PC-9 (cell line): ENCODE results near the gene GNAO1.

Experiments used
- CTCF ChIP-seq: fragments of 200-600 bp; sonication (generic); conservative IDR thresholded peaks from 2 replicates; pipeline ENCODE4 v1.6.1; 2017; ENCODE audit warnings: mixed run types, antibody characterized with exemption, mild to moderate bottlenecking, moderate library complexity
- EZH2 ChIP-seq: fragments of 200-600 bp; sonication (generic); IDR thresholded peaks from 2 replicates; pipeline ENCODE4 v1.8.0; 2017; ENCODE audit warnings: antibody characterized with exemption, low read depth

- TF ChIP-seq CTCF (no peak), EZH2 (no peak)
Observed at GRCh38 chr16:56331915-56332314, 140.6 kb downstream of the GNAO1 start.
